GM19043 (cell line): Measurements from ENCODE around the gene CFAP107.

Source experiments
- ATAC-seq: cut with Tn5 transposase; IDR thresholded peaks from one replicate; pipeline ENCODE4 v1.9.1; 2021; ENCODE audit warnings: low read depth; ENCODE audit not compliant: unreplicated experiment

CFAP107 gene

GRCh38 chr1:12739613-12740012, 6.4 kb upstream of the CFAP107 start:
- ATAC-seq = no peak

- no peak for ATAC-seq
Observed at GRCh38 chr1:12741946-12742345, 4.1 kb upstream of the CFAP107 start.

GRCh38 chr1:12745126-12745991, 641 bp upstream of the CFAP107 start:
- ATAC-seq = no peak

GRCh38 chr1:12748778-12749355, 2.9 kb downstream of the CFAP107 start:
- no peak for ATAC-seq

- ATAC-seq = no peak
Observed at GRCh38 chr1:12754738-12755137, 8.7 kb downstream of the CFAP107 start.

GRCh38 chr1:12756273-12756672, 10.3 kb downstream of the CFAP107 start:
- ATAC-seq = no peak

GRCh38 chr1:12756768-12757413, 10.9 kb downstream of the CFAP107 start:
- no peak for ATAC-seq

GRCh38 chr1:12757836-12758235, 11.8 kb downstream of the CFAP107 start:
- no peak for ATAC-seq

GRCh38 chr1:12760256-12760795, 14.3 kb downstream of the CFAP107 start:
- ATAC-seq = no peak

- ATAC-seq = no peak
Observed at GRCh38 chr1:12761781-12762180, 15.8 kb downstream of the CFAP107 start.

- no peak for ATAC-seq
Observed at GRCh38 chr1:12762766-12763165, 16.8 kb downstream of the CFAP107 start.

- ATAC-seq = no peak
Observed at GRCh38 chr1:12763479-12763878, 17.5 kb downstream of the CFAP107 start.

- no peak for ATAC-seq
Observed at GRCh38 chr1:12764016-12764415, 18.0 kb downstream of the CFAP107 start.

- ATAC-seq = no peak
Observed at GRCh38 chr1:12769031-12769430, 23.0 kb downstream of the CFAP107 start.

- no peak for ATAC-seq
Observed at GRCh38 chr1:12769976-12770505, 24.0 kb downstream of the CFAP107 start.

GRCh38 chr1:12770620-12771019, 24.6 kb downstream of the CFAP107 start:
- ATAC-seq = no peak

GRCh38 chr1:12771186-12771585, 25.2 kb downstream of the CFAP107 start:
- no peak for ATAC-seq

GRCh38 chr1:12772520-12772919, 26.5 kb downstream of the CFAP107 start:
- ATAC-seq = no peak

- no peak for ATAC-seq
Observed at GRCh38 chr1:12773438-12773837, 27.4 kb downstream of the CFAP107 start, which contains the start of gene PRAMEF12. Gene PRAMEF12 (plus strand): TSS chr1:12773738. CDS start chr1:12774868, 1,130 bp downstream.

GRCh38 chr1:12774801-12775345, 28.9 kb downstream of the CFAP107 start:
- no peak for ATAC-seq

- no peak for ATAC-seq
Observed at GRCh38 chr1:12775443-12775842, 29.4 kb downstream of the CFAP107 start.
